ENCODE results near the gene CD320.

DNA sequence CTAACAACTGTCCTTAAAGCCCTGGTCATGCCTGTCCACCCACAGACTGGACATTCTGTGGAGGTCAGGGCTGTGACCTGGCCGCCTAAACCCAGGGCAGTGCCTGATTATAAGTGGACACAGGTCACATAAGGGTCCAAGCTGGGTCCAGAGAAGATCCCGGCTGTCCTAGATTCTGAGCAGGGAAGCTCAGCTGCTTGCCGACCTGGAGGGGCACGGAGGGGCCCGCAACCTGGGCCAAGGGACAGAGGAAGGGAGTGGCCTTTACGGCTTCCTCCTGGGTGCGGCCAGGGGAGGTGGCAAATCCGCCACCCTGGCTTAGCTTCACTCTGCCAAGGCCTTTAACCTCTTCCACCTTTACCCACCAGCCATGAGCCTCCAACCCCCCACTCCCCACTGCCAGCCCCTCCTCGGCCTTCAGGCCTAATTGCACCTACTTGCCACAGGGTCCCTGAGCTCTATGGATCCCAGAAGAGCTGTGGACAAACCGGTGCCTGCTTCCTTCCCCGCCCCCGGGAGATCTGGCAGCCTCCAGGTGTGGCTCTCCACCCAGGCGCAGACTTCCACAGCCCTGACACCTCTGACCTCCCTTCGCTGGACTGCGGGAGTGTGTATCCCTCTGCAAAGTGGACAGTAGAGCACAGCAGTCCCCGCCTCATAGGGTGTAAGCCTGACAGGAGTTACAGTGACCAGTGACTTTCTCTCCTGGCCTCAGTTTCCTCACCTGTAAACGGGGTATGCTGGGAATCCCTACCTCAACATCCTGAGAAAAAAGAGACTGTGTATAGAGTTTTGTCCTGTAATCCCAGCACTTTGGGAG lies 1.7 kb downstream of the CD320 start:
- TF ChIP-seq CTCF (conservative IDR thresholded peaks at IDR 0.05) (no peak), ZFX (IDR thresholded peaks at IDR 0.05) (no peak)
